NCI-H128 (cell line): Measurements from ENCODE around the gene ASPG.

Experiments
- DNase-seq: peaks from one replicate; lab custom pipeline; 2025; ENCODE audit not compliant: unreplicated experiment; lab: John Stamatoyannopoulos, UW

ASPG gene

DNA sequence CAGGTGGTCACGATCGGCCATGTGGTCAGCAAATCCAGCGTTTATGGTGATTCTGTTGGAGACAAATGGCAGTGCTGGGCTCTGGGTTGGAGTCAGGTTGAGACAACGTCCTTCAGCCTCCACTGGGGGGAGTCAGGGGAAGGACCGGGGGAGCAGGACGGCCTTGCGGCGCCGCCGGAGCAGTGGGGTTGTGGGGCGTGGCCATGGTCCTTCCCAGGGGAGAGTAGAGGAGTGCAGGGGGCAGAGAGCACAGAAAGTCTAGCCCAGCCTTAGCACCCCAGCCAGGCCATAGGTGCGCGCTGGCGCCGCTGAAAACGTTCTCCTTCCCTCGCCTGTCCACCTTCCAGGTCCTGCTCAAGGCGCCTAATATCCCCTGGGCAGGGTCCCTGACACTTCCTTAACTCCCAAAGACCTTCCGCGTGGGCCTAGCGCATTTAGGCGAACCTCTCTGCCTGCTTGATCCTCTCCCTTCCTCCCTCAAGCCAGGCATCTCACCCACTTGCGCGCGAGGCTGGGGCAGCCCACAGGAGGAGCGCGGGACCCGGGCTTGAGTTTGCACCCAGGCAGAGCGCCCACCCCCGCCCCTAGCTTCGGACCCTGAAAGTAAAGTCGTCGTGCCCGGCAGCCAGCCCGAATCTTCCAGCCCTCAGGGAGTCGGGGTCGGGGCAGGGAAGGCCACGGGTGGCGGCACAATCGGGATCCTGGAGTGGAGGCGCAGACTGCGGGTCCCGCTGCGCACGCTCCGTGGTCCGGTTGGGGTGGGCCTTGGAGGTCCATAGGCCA, 49.8 kb downstream of the ASPG start:
- DNase-seq, result no peak

DNA sequence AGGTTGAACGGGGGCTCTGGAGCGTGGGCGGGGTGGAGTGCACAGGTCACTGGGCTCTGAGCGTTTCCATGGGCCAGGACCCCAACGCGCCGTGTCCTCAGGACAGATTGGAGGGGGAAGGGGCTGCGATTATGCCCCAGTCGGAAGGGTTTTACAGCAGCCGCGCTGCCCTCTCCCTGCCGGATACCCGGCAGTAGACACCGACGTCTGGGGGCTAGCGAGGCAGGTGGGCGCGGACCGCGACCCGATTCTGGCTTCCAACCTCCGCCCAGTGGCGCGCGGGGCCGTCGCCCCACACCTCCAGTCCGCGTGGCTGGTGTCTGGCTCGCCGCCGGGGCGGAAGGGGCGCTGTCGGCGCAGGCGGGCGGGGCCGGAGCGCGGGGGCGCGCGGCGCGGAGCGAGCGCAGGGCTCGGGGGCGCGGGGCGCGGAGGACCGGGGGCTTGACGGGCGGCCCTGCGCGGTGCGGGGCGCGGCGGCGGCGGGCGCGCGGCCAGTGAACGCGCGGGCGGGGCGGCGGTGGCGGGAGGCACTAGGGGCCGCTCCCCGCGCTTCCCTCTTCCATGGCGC, 50.5 kb downstream of the ASPG start:
- no peak for DNase-seq

DNA sequence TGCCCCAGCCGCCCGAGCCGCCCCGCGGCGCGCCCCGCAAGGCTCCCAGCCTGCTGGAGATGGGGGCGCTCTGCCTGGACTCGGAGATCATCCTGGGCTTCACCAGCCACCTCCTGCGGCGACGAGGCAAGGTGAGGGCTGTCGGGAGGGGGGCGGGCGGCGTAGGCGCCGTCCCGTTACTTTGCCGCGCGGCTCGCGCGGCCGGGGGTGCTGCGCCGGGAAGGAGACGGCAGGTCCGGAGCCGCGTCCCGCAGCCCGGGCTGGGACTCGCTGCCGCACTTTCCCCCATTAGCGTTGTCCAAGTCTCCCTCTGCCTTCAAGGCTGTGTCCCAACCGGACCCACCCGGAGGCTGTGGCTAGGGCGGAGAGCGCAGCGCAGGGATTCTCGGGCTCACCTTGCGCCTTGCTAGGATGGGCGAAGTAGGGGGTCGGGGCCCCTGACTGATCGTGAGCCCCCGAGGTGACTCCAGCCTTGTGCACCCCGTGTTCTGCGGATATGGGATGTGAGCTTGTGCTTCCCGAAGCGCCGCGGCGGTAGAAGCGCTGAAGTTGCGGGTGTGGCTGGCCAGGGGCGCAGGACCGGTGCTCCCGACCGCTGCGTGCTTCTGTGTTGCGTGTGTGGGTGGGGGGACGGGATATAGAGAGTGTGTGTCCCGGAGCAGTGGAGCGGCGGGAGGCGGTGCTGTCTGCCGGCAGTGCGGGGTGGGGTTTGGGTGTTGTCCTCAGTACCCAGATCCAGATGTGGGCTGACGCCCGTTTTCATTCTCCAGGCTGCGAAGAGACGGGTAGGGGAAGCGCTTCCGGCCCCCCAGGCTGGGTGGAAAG, 51.2 kb downstream of the ASPG start:
- no peak for DNase-seq

DNA sequence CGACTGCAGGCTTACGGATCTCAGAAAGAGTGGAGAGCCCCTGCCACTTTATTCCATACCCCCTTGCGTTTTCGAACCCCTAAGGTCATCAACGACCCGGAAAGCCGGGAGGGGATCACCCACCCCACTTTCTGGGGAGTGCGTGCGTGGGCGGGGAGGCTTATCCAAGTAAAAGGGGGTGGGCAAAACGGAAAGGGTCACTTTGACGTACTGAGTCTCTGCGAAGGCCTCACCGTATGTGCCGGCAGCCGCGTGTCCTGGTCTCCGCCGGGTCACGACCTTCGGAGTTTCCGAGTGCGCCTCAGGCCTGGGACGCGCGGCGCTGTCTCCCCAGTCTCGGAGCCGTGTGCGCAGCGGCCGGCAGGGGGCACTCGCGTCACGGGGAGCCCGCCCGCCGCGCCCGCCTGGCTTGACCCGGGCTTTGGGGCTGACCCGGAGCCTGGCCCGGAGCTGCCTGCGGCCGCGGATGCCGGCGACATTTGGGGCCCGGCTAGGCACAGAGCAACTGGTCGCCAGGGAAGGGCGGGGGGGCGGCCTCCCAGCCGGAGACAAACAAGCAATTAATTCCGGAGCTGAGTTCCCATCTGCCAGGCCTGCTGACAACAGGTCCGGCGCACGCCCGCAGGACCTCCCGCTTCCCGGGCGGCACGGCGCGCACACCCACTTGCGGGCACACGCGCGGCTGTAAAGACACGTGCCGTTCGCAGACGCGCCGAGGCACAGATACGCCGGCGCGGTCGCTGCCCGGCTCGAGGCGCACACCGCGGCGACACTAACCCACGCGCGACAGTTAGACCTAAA, 52.0 kb downstream of the ASPG start:
- DNase-seq, result no peak

DNA sequence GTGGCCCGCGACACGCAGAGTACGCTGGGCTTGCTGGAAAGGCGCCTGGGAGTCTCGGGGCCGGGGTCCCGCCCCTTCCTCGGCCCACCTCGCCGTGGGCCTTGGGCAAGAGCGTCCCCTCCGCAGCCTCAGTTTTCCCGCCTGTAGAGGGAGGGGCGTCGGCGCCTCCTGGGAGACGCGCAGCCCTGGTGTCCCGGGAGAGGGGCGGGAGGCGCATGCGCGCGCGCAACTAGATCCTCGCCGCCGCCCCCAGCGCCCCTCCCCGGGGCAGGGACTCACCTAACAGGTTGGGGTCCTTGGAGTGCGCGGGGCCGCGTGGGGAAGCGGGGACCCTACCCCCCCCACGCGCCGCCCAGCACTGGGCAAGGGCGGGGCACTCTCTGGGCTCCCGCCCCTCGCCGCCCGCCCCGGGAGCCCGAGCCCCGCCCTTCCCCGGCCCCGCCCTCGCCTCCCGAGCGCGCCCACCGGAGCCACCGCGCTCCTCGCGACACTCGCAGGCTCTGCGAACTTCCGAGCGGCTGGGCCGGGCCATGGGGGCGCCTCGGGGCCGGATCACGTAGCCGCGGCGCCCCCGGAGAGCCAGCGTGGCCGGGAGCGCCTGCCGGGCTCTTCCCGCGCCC, 52.7 kb downstream of the ASPG start, which contains the start of gene KIF26A:
KIF26A (plus strand) TSS at position 490 of the 620 bp plus-strand sequence. CDS start 136 bp downstream, outside the sequence.
- DNase-seq, result no peak

DNA sequence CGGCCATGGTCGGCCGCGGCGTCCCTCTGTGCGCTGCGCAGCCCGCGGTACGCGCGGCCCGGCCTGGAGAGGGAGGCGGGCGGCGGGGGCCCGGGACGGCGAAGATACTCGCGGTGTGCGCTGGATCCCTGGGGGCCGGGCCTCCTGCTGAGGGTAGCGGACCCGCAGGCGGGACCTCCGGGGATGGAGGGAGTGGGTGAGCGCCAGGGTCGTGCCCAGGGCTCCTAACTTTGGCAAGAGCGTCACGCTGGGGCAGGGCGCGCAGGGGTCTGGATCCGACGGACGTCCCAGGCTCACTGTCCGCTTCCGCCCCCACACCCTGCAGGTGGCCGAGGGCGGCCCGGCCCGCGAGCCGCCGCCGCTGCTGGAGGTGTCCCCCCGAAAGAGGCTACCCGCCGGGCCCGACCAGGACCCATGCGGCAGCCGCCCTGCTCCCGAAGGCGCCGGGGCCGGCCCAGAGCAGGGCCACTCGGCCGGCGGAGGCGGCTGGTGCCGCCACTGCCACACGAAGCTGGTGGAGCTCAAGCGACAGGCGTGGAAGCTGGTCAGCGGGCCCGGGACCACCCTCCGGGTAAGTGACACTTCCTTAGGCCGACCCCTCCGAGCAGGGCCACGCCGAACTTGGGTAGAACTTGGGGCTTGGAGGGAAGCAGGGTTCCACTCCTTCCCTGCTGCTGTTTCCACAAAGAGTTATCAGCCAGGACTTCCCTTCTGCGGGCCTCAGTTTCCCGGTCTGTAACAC, 53.4 kb downstream of the ASPG start:
- no peak for DNase-seq

DNA sequence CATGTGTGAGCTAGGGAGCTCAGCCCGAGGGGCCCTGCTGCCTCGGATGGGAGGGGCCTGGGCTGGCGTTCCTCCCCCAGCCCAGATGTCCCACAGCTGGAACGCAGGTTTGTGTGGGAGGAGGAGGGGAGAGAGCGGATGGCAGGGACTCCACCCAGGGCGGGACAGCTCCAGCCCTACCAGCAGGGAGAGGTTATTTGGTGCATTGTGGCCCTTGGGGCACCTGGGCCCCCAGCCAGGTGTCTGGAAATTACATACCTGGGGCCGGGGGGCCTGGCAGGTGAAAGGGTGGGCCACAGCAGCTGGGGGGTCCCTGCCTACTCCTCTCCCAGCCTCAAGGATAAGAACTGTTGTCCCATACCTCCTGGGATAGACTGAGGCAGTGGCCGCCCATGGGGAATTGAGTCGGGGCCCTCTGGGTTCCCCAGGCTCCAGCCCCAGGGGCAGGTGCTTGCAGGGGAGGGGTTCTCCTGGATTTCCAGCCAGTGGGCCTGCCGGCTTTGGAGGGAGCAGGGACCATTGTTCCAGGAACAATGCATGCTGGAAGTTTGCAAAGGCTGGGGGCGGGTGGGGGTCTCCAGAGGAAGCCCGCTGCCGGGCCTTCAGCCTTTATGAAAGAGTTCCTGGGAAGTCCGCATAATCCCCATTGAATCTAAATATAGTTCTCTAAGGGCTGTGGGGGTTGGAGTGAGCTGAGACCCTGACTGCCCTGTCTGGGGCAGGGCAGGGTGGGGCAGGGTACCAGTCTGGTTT, 54.1 kb downstream of the ASPG start:
- DNase-seq, result no peak

DNA sequence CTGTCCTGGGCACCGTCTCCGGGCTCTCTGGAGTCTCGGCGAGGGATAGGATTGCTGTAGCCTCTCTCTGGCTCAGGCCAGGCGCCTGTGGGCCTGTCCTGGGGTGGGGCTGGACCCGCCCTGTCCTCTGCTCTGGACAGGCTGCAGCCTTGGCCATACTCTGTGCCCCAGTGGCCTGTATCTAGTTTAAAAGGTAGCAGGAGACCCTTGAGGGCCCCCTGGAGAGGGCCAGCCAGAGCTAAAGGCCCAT, 54.6 kb downstream of the ASPG start:
- DNase-seq, result no peak

DNA sequence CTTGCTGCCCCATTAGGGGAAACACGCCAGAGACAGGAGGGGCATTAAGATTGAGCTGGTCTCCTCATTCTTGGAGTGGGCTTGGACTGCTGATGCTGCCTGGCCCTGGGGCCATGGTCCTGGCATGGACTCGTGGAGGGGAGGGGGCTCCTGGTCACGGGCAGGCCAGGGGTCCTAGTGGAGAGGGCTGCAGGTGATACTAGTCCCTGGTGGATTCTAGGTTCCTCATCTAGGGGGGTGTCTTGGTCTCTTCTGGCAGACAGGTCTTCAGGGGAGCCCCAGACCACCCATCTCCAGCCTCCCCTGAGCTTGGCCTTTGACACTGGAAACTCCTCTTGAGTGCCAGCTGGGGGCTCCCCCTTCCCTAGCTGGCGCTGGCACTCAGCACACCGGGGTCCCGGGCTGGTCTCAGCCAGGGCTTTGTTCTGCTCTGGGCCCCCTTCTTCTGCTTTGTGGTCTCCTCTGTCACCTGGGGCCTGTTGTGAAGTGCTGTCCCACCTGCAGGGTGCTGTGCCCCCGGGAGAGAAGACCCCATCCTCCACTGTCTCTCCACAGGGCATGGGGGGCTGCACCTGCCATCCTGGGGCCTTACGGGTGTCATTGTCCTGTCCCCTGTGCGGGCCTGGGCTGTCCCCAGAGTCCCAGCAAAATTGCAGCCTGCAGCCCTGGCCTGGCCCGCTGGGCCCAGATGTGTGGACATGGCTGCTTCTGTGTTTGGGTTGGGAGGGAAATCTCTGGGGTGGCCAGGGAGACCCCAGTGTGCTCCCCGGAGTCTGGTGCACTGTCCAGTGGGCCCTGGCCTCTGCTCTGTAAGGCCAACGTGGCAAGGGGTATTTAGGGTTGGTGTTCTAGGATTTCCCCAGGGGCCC, 55.2 kb downstream of the ASPG start:
- DNase-seq, result no peak

DNA sequence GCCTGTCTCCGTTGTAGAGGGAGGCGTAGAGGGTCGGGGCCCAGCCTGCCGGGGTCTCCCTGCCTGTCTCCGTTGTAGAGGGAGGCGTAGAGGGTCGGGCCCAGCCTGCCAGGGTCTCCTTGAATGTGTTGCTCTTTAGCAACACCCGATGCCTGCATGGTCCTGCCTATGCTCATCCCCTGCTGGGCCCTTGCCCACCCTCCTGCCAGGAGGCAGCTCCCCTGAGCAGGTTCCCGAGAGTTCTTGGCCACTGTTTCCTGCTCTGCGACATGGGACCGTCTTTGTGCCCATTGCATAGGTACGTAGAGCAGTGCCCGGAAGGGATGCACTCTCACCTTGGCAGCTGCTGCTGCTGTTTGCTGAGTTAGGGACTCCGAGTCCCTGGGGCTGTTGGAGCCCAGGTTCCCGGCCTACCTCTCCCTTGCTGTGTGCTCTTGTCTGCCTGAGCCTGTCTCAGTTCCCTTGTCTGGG, 56.2 kb downstream of the ASPG start:
- DNase-seq, result no peak

DNA sequence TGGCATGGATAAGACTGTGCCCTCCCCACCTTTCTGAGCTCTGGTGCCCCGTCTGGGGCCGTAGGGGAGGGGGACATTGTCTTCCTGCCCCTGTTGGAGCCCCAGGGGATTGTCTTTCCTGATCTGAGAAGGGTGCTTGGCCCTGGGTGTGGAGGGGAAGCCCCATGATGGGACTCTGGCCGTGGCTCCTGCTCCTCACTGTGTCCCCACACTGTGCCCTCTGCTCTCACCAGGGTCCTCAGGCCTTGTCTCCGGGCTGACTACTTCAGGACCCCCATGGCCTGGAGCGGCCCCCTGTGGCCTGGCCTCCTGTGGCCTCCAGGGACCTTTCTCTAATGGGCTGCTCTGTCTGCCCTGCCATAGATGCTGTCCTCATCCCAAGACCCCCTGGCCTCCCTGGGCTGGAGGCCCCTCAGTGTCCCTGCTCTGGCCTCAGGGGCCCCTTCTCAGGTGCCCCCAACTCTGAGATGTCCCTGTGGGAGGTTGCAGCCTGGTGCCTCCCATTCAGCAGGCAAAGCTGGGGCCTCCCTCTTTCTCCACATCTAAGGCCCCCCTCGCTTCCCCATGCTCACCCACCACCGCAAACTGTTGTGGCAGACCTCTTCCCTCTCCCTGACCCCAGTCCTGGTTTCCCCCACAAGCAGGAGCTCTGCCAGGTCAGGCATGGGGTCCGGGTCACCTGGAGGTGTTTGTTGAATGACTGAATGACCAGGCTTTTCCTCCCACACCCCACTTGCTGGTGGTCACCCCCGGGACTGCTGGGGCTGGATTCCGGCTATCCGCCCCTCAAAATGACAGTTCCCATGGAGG, 56.8 kb downstream of the ASPG start:
- no peak for DNase-seq

DNA sequence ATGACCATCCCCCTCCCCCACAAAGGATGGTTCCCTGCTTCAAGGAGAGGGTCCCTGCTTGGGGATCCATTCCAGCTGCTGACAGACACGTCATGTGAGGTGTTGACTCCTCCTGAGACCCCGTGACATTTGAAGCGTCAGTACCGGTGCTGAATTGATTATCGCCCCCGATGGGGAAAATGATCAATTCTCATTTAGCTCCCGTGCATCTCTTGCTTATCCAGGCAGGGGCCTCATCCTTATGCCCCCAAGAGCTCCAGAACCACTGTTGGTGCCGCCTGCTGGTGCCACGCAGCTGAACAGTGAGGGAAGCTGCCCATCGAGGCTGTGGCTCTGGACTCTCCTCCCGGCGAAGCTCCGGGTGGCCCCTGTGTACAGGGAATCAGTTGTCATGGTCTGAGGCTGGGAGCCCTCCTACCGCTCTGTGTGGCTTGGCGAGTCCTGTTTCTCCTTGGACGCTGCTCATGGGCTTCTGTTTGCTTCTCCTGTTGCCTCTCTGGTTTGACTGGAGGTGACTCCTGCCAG, 57.5 kb downstream of the ASPG start:
- DNase-seq, result no peak

DNA sequence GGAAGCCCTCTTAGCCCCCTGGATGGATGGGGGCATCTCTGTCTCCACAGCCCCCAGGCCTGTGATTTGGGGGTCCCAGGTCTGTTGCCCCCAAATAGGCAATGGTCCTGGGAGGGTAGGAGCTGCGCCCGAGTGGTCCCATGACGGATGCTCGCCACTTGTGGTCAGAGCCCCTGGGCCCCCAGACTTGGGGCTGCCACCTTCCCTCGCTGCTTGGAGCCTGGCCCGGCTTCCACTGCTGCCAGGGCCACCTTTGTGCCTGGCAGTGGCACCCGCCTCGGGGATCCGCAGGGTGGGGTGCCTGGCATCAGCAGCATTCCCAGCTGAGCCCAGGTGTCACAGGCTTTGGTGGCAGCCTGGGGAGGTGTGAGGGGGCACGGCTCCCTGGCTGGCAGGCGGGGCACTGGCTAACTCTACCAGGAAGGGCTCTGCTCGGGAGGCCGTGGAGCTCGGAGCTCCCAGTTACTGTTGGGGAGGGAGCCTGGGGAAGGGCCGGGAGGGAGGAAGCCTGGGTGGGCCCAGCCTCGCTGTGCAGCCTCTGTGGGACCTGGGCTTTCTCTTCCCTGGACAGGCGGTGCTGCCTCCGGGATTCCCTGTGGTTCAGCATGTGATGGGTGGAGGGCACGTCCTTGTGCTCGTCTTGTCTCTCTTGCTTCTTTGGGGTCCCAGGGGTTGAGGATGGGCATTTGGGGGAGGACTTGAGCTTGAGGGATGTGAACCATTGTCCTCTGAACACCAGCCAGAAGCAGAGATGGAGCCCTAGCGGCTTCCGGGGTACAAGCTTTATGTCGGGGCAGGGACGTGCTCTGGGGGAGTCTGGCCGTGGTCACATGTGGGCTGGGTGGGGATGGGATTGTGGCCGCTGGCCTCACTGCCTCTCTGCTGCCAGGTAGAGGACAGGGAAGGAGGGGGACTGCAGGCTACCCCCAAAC, 58.3 kb downstream of the ASPG start:
- no peak for DNase-seq

DNA sequence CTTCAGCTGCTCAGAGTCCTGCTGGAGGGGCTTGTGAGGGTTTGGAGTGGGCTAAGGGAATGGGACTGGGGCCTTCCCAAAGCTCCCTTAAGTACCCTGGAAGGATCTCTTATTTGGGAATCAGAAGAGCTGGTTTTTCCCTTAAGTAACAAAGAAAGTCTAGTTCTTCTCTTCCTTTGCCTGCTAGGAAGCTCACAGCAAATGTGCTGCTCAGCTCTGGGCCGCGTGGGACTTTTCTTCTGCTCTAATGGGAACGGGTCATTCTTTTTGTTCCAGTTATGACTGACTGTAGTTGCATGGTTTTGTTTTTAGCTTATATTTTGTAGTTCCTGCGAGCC, 58.9 kb downstream of the ASPG start:
- no peak for DNase-seq

DNA sequence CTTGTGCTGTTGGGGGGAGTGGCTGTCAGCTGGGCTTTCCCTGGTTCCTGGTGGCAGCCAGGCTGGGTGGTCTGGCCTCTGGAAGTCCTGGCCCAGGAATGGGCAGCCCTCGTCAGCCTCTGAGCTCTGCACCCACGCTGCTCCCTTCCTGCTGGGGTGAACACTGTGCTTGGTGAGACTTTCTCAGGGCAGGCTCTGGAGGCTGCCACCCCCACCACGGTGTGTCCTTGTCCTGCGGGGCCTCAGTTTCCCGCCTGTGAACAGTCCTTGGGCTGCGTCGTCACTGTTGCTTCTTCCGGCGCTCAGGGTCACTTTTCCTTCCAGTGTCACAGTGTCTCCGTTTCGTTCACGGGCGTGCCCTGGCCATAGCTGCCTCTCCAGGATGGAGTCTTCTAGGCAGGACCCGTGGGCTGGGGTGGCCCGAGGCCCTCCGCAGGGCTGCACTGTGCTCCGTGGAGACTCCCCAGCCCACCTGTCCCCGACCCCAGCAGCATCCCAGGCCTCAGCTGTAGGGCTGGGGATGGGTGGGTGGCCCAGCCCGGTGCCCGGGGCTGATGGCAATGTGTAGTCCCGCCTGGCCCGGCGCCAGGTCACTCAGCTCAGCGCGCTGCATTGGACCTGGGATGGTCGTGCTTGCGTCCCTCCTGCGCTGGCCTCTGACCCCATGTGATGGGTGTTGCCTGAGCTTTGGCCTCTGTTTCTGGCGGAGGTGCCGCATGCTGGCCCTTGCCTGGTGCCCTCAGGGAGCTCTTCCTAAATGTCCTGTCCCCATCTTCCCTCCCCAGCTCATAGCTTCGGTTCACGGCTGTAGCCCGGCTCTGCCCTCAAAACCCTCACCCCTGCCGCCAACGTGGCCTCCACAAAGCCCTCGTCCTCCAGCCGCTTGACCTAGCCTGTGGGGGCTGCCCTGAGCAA, 59.7 kb downstream of the ASPG start:
- no peak for DNase-seq
